HG03280 (cell line): Measurements from ENCODE around the gene C19orf85.
A peak's percentile ranks its signal among the peaks of the same experiment; 100 is the strongest.
"Not testable (repeated sequence)": the region's sequence is repeated elsewhere in the genome, so short reads cannot be mapped to it uniquely, and the experiment has no call there.

Experiments used
- ATAC-seq: cut with Tn5 transposase; IDR thresholded peaks from one replicate; pipeline ENCODE4 v1.9.1; 2021; ENCODE audit warnings: mild to moderate bottlenecking, moderate library complexity; ENCODE audit not compliant: unreplicated experiment

C19orf85 gene

DNA sequence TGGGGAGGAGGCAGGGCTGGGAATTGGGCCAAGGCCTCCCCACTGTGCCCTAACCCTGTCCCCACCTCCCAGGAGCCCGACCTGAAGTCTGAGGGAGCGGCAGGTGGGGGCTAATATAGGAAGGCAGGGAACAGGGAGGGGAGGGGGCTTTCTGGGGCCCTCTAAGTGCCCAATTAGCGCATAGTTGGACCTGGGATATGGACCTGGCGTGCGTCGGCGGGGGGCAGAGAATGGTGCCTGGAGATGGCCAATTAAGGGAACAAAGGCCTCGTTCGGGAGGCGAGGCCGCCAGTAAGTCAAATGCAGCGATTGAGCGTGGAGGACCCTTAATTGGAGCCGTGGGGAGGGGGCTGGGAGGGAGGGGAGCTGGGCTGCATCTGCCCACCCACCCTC lies at the start of gene C19orf85:
C19orf85 (minus strand) TSS at position 90 of the 393 bp plus-strand sequence. CDS start 197 bp downstream, outside the sequence.
- no peak for ATAC-seq

DNA sequence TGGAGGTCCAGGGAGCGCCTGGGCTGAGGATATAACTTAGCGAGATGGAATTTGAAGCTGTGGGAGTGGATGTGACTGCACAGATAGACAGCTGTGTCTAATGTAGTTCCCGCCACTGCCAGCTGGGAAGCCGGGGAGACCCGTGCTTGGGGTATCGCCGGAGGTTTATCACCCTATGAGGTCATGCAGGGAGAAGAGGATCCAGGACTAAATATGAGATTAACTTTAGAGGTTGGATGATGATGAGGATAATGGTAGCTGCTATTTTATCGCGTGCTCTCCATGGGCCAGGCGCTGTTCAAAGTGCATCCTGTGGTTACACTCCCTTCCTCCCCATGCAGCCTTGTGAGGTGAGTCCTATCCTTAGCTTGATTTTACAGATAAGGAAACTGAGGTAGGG lies 43.6 kb upstream of the C19orf85 start:
- ATAC-seq: no peak

DNA sequence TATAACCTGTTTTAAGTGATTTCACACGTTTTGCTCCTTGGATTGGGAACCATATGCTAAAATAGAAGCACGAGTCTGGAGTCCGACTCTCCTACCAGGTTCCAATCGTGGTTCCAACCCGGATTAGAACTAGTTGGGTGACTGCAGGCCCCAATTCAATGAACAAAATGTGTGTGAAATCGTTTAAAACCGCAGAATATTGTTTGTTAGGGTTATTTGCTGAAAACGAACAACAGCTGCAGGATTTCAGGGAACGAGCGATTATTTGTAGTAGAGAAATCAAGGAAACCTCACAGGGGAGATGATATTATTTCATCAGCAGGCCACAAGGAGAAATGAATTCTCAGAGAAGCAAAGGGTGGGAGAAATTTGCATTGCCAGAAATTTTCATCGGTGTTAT lies 40.4 kb upstream of the C19orf85 start:
- no peak for ATAC-seq

DNA sequence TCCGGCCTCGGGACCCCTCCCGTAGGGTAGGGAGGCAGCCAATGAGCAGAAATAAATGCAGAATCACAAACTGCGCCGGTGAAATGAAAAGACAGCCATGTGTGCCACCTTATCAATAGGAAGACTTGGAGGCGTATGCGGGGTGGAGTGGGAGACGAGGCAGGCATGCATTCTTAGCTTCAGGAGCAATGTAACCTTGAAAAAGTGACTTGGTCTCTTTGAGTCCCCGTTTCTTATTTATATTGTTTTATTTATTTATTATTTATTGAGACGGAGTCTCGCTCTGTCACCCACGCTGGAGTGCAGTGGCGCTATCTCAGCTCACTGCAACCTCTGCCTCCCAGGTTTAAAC lies 39.7 kb upstream of the C19orf85 start:
- ATAC-seq: no peak

DNA sequence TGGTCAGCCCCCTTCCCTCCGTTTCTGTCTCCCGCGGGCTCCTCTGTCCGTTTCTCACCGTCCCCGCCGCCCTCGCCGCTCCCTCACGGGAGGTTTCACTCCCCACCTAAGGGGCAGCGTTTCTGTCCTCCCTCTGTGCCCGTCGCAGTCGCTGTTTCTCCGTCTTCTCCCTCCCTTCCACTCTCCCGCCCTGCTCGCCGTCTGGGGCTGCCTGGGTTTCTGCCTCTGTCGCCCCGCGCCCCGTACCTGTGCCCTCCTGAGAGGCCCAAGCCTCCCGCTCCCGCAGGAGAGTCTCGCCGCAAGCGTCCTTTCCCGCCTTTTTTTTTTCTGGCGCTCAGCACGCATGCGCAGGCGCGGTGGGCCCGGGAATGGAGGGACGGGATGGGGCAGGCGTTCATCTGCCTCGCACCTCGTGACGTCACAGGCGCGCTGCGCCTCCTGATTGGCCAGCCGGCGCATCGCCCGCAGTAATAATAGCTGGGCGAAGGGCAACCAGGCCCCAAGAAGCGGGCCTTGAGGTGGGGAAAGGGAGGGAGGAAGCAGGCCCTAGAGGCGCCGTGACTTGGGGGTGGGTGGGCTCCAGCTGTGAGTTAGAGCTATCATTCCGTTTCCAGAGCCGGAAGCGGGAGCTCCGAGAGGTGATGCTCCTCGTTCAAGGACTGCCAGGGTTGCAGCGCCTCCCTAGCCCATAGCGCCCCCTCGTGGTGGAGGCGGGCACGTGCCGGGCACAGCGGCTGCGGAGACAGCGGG lies 39.1 kb upstream of the C19orf85 start:
- peak; percentile 89 for ATAC-seq

DNA sequence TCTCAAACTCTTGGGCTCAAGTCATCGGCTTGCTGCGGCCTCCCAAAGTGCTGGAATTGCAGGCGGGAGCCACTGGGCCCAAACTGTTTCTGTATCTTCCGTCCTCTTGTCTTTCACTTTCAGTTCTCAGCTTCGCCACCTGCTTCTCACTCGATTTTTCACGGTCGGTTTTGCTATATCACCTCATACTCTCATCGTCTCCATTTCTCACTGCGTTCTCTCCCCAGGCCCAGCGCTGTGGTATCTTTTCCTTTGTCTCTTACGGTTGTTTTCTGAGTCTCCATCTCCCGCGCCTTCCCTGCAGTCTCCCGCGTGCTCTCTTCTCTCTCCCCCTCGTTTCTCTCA lies 38.6 kb upstream of the C19orf85 start:
- ATAC-seq: no peak

DNA sequence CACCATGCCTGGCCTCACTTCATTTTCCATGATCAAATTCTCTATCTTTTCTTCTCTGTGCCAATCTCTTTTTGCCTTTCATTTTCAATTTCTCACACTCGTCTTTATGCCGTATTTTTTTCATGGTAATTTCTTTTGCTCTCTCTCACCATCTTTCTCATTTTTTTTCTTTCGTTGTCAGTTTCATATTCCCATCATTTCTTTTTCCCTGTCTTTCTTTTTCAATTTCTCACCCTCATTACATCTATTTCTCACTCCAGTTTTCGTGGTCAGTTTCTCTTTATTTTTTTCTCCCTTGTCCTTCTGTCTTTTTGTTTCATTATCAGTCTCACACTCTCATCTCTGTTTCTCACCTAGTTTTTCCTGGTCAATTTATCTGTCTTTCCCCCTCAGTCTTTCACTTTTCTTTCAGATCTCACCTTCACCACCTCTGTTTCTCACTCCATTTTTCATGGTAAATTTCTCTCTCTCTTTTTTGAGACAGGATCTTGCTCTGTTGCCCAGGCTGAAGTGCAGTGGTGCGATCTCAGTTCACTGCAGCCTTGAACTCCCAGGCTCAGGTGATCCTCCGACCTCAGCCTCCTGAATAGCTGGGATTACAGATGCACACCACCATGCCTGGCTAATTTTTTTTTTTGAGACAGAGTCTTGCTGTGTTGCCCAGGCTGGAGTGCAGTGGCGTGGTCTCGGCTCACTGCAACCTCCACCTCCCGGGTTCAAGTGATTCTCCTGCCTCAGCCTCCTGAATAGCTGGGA lies 37.8 kb upstream of the C19orf85 start:
- no peak for ATAC-seq

DNA sequence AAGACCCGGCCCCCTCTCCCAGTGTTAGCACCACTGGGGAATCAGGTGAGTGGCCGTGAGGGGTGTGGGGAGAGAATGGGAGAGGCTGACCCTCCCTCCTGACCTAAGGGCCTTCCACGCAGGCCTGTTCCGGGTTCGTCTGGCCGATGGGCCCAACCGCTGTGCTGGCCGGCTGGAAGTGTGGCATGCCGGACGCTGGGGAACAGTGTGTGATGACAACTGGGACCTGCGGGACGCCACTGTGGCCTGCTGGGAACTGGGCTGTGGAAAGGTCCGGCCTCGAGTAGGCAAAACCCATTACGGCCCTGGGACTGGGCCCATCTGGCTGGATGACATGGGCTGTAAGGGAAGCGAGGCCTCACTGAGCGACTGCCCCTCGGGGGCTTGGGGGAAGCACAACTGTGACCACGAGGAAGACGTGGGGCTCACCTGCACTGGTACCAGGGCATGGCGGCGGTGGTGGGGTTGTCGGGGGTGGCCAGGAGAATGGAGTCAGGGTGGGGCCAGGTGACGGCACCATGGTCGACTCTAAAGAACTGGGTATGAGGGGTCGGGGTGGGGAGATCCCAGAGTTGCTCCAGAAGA lies 35.9 kb upstream of the C19orf85 start:
- ATAC-seq: no peak

DNA sequence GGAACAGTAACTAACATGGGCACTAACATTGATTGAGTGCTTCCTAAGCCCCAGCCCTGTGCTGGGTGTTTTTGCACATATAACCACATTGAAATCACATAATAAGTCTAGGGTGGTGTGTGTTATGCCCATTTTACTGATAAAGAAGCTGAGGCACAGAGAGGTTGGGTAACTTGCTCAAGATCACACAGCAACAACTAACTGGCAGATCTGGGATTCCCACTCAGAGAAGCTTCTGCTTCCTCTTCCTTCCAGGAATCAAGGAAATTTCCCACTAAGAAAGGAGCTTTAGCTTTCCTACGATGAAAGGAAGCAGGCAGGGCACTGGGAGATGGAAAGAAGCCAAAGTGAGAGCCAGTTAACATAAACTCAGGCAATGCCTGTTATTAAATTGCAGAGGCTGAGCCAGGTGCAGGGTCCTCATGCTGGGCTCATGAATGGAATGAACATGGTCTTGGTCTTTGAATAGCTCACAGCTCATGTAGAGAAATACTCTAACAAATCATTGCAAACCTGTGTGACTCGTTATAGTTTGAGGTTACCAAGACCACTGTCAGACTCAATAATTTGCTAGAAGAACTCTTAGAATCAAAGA lies 33.8 kb upstream of the C19orf85 start:
- ATAC-seq: no peak

DNA sequence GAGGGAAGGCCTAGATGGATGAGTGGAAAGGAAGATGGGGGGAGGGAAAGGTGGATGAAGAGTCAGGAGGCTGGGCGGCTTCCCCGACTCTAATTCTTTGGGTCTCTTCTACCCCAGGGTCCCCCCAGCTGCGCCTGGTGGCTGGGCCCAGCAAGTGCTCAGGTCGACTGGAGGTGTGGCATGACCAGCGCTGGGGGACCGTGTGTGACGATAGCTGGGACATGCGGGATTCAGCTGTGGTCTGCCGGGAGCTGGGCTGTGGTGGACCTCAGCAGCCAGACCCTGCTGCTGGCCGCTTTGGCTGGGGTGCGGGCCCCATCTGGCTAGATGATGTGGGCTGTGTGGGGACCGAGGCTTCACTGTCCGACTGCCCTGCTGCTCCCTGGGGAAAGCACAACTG lies 33.2 kb upstream of the C19orf85 start:
- no peak for ATAC-seq

DNA sequence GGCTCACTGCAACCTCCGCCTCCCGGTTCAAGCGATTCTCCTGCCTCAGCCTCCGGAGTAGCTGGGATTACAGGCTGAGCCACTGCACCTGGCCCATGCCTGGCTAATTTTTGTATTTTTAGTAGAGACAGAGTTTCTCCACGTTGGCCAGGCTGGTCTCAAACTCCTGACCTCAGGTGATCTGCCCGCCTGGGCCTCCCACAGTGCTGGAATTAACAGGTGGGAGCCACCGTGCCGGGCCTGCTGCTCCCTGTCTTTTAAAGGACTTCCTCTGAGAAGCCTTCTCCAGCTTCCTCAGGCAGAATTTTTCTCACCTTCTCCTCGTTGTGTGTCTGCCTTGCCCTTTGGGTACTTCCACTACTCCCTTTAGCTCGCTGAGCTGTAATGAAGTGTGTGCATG lies 32.3 kb upstream of the C19orf85 start:
- ATAC-seq: not testable (repeated sequence)

DNA sequence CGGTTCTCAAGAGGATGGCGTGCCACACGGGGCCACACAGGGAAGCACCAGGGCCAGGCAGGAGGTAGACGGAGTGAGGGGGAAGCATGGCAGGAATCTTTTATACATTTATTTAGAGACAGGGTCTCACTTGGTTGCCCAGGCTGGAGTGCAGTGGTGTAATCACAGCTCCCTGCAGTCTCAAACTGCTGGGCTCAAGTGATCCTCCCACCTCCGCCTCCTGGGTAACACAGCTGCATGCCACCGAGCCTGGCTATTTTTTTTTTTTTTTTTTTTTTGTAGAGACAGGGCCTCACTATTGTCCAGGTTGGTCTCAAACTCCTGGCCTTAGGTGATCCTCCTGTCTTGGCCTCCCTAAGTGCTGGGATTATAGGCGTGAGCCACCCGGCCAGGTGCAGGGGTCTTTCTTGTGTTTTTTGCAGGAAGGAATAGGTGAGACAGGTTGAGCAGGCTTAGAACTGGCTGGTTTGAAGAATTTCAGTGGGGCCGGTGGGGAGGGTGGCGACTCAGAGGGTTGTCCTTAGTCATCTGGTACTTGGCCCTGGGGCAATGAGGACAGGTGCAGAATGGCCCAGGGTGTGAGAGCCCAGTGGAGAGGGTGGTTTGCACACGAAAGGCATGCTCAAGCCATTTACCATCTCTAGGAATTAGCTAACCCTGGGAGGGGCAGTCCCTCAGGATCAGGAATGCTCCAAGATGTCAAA lies 31.2 kb upstream of the C19orf85 start:
- ATAC-seq: no peak

DNA sequence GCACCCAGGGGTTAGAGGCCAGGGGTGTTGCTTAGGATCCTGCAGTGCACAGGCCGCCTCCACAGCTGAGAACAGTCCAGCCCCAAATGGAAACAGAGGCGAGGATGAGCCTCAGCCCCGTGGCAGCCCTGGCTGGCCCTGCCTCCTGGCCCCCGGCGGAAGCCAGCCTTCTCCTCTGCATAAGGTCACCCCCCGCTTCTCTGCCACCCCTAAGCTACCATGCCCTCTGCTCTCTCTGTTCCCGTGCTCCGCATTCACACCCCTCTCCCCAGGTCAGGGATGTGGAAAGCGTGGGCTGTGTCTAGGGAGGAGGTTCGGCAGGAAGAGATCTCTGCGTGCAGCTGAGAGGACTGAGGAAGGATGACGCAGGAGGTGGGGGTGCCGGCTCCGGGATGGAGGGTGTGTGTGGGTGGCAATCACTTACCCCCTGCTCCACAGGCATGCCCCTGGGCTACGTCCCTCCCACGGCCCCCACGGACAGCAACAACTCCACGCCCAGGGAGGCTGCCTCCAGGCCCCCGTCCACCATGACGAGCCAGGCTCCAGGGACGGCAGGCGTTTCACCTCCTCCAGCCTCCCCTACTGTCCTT lies 29.7 kb upstream of the C19orf85 start:
- ATAC-seq: no peak

DNA sequence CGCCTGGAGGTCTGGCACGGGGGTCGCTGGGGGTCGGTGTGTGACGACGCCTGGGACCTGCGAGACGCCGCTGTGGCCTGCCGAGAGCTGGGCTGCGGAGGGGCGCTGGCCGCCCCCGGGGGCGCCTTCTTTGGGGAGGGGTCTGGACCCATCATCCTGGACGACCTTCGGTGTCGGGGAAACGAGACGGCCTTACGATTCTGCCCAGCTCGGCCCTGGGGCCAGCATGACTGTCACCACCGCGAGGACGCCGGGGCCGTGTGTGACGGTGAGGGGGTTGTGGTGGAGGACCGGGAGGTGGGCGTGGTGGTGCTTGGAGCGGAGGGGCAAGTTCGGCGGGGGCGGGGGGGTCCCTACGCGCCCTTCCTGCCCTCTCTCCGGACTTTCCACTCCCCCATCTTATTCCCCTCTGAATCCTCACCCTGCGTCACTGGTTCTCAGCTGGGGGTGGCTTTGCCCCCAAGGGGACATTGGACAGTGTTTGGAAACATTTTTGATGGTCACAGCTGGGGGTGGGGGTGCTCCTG lies 29.2 kb upstream of the C19orf85 start:
- ATAC-seq: no peak

DNA sequence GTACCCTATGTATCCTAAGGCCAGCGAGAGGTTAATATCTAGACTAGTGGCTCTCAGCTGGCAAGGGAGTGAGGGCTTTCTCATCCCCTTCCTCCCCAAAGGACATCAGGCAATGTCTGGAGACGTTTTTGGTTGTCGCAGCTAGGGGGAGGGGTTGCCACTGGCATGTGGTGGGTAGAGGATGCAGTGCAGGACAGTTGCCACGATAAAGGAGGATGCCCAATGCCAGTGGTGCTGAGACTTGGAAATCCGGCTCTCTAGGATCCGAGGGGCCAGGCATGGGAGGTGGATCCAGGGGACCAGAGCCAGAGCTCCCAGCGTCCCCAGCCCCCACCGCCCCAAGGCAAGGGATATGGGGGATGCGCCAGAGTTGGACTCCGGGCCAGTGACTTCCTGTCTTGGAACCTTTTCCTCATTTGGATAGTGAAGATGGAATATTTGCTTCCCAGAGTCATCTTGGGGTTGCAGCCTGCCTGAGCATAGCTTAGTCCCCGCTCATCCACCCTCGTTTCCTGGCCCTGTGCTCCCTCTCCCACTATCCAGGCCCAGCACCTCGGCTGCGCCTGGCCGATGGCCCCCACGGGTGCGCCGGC lies 28.6 kb upstream of the C19orf85 start:
- ATAC-seq: no peak

DNA sequence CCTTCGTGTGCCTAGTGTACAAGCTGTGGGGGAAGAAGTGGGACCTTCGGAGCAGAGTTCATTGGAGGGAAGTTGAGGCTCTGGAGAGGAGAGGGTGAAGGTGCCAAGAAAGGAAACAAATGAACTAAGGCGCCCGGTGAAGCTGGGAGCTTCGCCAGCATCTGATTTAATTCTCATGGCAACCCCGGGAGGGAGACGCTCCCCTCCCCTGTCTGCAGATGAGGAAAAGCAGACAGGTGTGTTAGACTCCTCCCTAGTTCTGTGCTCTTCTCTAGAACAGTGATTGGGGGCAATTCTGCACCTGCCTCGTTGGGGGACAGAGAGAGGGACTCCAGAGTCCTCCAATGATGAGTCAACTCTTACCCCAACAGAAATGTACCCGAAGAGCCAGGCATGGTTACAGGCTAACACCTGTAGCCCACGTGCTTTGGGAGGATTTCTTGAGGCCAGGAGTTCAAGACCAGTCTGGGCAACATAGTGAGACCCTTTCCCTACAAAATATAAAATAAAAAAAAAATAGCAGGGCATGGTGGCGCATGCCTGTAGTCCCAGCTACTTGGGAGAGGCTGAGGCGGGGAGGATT lies 27.9 kb upstream of the C19orf85 start:
- ATAC-seq: no peak

DNA sequence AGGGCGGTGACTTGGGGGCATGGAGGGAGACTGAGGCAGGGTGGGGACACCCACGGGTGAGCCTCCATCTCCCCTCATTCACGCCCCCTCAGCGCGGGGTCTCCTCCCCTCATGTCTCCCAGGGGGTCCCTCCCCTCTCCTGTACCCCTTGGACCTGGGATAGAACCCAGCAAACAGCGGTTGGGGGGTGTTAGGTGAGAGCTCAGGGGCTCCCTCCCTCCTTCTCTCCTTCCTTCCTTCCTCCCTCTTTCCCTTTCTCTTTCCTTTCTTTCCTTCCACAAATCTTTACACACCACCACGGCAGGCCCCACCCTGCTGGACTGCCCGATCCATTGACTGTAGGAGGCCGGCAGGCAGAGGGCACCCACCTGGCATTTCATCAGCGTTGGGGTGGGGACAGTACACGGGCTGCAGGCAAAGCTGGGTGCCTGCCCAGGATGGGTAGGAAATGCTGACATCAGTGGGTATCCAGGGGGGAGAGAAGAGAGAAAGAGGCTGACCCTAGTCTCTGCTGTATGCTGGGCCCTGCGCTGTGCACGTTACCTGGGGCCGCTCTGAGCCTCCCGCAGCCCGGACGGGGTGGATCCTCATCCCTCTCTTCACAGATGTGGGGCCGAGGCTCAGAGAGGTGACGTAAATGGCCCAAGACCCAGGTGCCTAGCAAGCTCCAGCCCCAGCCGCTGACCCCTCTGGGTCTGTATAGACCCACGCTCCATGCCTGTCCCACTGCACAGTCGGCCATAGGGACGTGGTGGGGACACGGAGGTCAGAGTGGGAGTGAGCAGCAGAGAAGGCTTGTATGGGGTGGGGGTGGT lies 27.2 kb upstream of the C19orf85 start:
- ATAC-seq: no peak

DNA sequence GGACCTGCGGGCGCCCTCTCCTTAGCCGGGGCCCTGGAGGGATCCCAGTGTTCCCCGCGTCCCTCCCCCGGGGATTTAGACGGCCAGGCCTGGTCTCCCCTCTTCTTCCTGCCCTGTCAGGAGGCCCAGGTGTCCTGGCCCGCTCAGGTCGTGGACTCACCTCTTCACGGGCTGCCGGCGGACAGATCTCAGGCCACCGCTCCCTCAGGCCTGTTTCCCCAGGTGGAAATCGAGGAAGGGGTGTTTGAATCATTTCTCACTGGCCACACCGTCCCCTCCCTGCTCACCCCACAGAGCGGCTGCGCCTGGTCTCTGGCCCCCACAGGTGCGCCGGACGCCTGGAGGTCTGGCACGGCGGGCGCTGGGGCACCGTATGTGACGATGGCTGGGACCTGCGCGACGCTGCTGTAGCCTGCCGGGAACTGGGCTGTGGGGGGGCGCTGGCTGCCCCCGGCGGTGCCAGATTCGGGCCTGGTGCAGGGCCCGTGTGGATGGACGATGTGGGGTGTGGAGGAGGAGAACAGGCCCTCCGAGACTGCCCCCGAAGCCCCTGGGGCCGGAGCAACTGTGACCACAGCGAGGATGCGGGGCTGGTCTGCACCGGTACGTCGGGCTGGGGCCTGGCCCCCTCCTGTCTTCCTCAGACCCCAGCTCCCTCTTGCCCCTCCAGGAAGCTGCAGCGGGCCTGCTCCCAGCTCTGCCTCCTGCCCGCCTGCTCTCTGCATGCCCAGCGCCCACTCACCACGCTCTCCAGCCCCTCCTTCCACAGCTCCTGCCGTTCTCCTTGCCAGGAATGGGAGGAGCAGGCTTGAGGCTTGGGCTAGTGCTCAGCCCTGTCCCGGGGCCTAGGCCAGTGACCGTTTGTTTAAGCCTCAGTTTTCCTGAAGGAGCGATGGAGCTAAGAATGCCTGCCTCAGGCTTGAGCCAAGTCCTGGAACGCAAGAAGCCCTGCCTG lies 26.2 kb upstream of the C19orf85 start:
- ATAC-seq: no peak
